Left kidney (tissue), 2 donors: ENCODE measurements around the gene MOGAT1. TPM values are rescaled to one million over a fixed set of nuclear protein-coding genes. Genes with fewer than 3 reads are reported as not detected.
"Not testable (repeated sequence)": the region's sequence is repeated elsewhere in the genome, so short reads cannot be mapped to it uniquely, and the experiment has no call there.

Source experiments
- DNase-seq: peaks from one replicate; pipeline ENCODE4 v3.0.0-alpha.2; 2013
- polyA plus RNA-seq: library from polyadenylated mRNA; unstranded; fragments of 120-200 nt; gene quantifications from one replicate; pipeline ENCODE4 v1.2.1, GENCODE V29; 2013; ENCODE audit not compliant: insufficient read length

The MOGAT1 gene
- polyA plus RNA-seq, 1 donor, result 0.27 TPM

GRCh38 chr2:222710736-222711135, 39.3 kb downstream of the MOGAT1 start:
- no peak for DNase-seq

GRCh38 chr2:222711315-222711940, 40.0 kb downstream of the MOGAT1 start:
- no peak for DNase-seq

- DNase-seq, result no peak
These were observed 41.5 kb downstream of the MOGAT1 start for GRCh38 chr2:222713002-222713401.

DNA sequence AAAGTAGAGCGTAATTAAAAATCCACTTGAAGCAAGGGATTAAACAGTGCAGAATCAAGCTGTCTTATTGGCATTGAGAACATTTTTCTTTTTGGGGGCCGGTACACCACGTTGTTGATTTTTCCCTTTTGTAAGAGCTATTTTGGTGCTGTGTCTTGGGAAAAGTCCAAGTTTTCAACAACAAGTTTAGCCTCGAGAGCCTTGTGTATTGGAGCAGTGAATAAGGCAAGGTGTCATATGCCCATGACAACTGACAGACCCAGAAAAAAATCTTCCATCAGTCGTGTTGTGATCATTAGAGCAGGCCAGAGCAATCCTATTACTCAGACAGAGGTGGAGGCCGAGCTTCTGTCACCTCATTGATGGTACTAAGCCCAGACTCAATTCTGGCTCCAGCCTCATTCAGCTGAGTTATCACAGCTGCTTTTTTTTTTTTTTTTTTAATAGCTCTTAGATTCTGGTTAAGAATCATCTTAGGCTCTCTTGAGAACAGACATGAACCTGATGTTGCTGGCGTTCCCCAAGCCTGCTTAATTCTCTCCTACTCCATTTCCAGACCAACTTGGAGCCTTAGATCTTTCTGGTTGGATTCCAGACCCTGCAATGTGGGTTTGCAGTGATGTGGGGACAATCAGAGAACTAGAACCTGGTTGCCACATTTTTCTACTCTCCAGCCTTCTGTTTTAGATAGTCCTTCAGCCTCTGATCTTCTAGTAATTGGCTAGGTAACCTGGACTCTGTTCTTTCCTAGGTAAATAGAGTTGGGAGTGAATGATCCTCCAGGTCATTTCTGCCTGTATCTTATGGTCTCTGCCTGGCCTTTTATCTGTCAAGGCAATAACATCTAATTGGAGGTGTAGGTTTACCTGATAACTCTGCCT, 43.1 kb downstream of the MOGAT1 start:
- peak; percentile 43 for DNase-seq

- DNase-seq, result no peak
These were observed 44.3 kb downstream of the MOGAT1 start for GRCh38 chr2:222715742-222716141.

- DNase-seq, result not testable (repeated sequence)
These were observed 48.3 kb downstream of the MOGAT1 start for GRCh38 chr2:222719787-222720186.

DNA sequence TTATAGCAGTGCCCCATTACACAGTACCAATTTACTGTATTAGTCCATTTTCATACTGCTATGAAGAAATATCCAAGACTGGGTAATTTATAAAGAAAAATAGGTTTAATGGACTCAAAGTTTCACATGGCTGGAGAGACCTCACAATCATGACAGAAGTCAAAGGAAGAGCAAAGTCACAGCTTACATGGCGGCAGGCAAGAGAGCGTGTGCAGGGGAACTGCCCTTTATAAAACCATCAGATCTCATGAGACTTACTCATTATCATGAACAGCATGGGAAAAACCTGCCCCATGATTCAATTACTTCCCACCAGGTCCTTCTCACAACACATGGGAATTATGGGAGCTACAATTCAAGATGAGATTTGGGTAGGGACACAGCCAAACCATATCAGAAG, 50.1 kb downstream of the MOGAT1 start:
- DNase-seq, result not testable (repeated sequence)

GRCh38 chr2:222722327-222722946, 51.0 kb downstream of the MOGAT1 start:
- no peak for DNase-seq

GRCh38 chr2:222724208-222724607, 52.8 kb downstream of the MOGAT1 start:
- no peak for DNase-seq

DNA sequence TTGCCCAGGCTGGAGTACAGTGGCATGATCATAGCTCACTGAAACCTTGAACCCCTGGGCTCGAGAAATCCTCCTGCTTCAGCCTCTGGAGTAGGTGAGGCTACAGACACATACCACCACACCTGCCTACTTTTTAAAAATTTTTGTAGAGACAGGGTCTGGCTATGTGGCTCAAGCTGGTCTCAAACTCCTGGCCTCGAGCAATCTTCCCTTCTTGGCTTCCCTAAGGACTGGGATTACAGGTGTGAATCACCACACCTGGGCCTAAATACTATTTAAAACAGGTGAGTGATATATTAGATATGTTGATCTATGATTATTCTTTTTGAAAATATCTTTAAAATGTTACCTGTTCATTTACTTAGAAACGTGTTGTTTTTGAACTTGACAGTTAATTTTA, 57.2 kb downstream of the MOGAT1 start:
- no peak for DNase-seq

DNA sequence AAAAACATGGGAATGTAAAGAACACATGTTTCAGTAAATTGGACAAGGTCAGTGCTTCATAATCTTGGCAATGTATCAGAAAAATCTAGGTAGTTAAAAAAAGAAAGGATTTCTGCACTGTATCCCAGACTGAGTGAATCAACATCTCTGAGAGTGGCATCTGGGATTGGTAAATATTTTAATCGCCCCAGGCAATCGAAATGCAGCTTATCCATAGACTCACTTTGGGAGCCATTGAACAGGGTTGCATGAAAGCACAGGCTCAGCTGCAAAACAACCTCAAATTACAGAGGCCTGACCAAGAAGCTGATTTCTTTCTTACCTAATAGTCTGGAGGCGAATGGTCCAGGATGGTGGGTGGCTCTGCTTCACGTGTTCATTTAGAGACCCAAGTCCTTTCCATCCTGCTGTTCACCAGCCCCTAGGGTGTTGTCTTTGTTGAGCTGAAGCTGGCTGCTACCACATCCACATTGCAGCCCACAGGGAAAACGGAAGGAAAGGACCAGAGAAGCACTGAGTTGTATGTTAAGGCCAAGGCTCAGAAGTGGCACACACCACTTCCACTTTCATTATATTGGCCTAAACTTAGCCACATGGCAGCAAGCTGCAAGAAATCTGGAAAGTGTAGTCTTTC, 59.0 kb downstream of the MOGAT1 start:
- no peak for DNase-seq

GRCh38 chr2:222731201-222731621, 59.8 kb downstream of the MOGAT1 start:
- DNase-seq, result no peak

DNA sequence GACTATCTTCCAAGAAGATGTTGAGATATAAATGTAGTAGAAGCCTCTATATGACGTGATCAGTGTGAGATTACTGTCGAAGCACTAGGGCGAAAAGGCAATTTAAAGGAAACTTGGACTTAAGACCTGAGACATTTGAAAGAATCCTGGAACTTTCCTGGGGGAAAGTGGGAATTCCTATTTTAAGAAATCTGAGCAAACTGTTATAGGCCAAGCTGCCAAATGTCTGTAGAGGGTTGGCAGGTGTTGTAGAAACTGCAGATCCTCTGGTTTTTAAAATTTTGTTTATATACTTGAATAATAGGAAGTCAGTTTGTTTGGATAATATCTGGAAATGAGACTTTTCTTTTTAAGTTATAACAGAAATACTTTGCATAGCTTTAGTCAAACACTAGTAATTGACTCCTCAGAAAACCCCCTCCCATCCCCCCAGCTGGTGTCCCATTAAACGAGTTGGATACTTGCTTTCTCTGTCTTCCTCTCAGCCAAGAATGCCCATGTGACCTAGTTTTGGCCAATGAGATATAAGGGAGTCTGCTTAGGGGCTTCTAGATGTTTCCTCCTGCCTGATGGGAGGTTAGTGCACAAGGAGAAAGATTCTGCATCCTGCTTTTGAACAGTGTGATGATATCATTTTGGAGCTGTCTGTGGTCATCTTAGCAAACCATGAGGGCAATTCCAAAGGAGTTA, 61.2 kb downstream of the MOGAT1 start:
- no peak for DNase-seq

DNA sequence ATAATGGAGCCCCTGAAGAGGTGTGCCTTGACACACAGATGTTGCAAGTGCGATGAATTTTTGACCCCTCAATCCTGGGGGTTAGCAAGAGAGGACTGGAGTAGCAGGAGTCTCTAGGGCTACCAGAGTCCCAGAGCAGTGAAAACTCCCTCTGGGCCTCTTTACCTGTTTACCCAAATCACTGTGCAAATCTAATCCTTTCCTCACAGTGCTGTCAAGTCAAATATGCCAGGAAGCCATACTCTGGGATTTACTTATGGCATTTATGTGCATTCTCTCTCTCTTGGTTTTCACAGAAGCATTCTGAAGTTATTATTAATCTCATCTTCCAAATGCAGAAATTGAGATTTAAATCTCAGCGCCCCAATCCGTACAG, 62.0 kb downstream of the MOGAT1 start:
- no peak for DNase-seq

GRCh38 chr2:222733846-222734702, 62.6 kb downstream of the MOGAT1 start:
- no peak for DNase-seq

DNA sequence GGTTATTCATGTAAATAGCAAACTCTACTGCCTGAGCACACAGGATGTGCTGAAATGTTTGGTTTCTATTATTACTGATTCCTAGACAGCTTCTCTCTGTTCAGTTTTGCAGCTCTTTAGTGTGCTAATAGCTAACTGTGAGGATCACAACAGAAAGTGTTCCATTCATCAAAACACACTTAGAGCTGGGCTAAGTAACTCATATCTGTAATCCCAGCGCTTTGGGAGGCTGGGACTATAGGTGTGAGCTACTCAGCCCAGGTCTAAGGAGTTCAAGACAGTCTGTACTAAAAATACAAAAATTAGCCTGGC, 63.2 kb downstream of the MOGAT1 start:
- no peak for DNase-seq

GRCh38 chr2:222736301-222736700, 64.8 kb downstream of the MOGAT1 start:
- DNase-seq, result no peak

DNA sequence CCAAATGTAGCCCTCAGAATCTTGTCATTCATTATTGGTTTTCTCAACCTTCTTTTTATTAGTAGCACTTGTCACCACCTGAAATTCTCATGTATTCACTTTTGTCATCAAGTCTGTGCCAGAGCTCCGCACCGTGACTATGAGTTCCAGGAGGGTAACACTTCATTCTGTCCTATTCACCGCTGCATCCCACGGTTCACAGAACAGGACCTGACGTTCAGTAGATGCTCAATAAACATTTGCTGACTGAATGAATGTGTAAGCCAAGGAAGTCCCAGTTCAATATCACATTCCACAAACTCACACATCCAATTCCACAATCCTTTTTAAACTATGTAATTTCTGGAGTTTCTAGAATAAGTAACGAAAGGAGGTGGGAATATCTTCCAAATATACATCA, 65.5 kb downstream of the MOGAT1 start:
- DNase-seq, result no peak

- DNase-seq, result no peak
These were observed 66.9 kb downstream of the MOGAT1 start for GRCh38 chr2:222738312-222738711.

GRCh38 chr2:222738809-222739208, 67.4 kb downstream of the MOGAT1 start:
- no peak for DNase-seq

- no peak for DNase-seq
These were observed 68.5 kb downstream of the MOGAT1 start for GRCh38 chr2:222739939-222740338.
